Measurements from ENCODE around the gene HNRNPC. TPM values are rescaled to one million over a fixed set of nuclear protein-coding genes. Genes with fewer than 3 reads are reported as not detected.

HNRNPC gene
- total and polyA plus RNA-seq, 2 donors (not counting 1 experiment from before 2014, with no cell fraction given): 543 to 885 TPM

- Histone ChIP-seq H4K20me1 (ENCODE audit: control insufficient read depth, extremely low read depth, insufficient read depth, low read length) (peaks cover 20% of the 10 kb centered on the region), H3K4me2 (ENCODE audit: extremely low read depth, insufficient read depth, low read length) (no peak overlapping the region), H3K27me3 (ENCODE audit: control insufficient read depth, insufficient read depth, low read length) (no peaks in the 10 kb centered on the region), H3K4me1 (ENCODE audit: control insufficient read depth, extremely low read depth, insufficient read depth, low read length) (peaks cover 33% of the 10 kb centered on the region), H3K27ac (ENCODE audit: insufficient read depth, low read length) (no peak overlapping the region), H3K79me2 (ENCODE audit: control insufficient read depth, insufficient read depth, low read length) (peaks cover 93% of the 10 kb centered on the region), H3K9me3 (ENCODE audit: control insufficient read depth, insufficient read depth, low read depth, low read length) (no peaks in the 10 kb centered on the region), H3K4me3 (replicated peaks in 1 of 4; ENCODE audit: control extremely low read depth in 1 of 4, insufficient read depth in 1 of 4, low read depth in 3 of 4, low read length in 4 of 4) (no peak overlapping the region), H3K9ac (ENCODE audit: insufficient read depth, low read length) (no peak overlapping the region), H2AFZ (ENCODE audit: low read length) (no peak overlapping the region), H3K36me3 (ENCODE audit: control insufficient read depth, insufficient read depth, low read length) (peaks cover 13% of the 10 kb centered on the region)
- no peak for TF ChIP-seq EZH2 (IDR thresholded peaks at IDR 0.05; ENCODE audit: low read length, missing control alignments)
- TF ChIP-seq, protein P1, sequence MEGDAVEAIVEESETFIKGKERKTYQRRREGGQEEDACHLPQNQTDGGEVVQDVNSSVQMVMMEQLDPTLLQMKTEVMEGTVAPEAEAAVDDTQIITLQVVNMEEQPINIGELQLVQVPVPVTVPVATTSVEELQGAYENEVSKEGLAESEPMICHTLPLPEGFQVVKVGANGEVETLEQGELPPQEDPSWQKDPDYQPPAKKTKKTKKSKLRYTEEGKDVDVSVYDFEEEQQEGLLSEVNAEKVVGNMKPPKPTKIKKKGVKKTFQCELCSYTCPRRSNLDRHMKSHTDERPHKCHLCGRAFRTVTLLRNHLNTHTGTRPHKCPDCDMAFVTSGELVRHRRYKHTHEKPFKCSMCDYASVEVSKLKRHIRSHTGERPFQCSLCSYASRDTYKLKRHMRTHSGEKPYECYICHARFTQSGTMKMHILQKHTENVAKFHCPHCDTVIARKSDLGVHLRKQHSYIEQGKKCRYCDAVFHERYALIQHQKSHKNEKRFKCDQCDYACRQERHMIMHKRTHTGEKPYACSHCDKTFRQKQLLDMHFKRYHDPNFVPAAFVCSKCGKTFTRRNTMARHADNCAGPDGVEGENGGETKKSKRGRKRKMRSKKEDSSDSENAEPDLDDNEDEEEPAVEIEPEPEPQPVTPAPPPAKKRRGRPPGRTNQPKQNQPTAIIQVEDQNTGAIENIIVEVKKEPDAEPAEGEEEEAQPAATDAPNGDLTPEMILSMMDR (conservative IDR thresholded peaks at IDR 0.05 in 1 of 2, IDR thresholded peaks at IDR 0.05 in 1 of 2; ENCODE audit: low read depth in 1 of 2, low read length in 2 of 2): no peak
- no peak for DNase-seq (ENCODE audit: low read depth in 2 of 2)
Observed at GRCh38 chr14:21261824-21262223, 7.4 kb downstream of the HNRNPC start.

GRCh38 chr14:21258889-21259787 is 10.1 kb downstream of the HNRNPC start:
- Histone ChIP-seq H2AFZ (ENCODE audit: low read length) (no peak overlapping the region), H3K9ac (ENCODE audit: insufficient read depth, low read length) (no peak overlapping the region), H3K36me3 (ENCODE audit: control insufficient read depth, insufficient read depth, low read length) (peaks cover 17% of the 10 kb centered on the region), H3K4me1 (ENCODE audit: control insufficient read depth, extremely low read depth, insufficient read depth, low read length) (peaks cover 29% of the 10 kb centered on the region), H3K9me3 (ENCODE audit: control insufficient read depth, insufficient read depth, low read depth, low read length) (no peaks in the 10 kb centered on the region), H3K27ac (ENCODE audit: insufficient read depth, low read length) (no peak overlapping the region), H3K79me2 (ENCODE audit: control insufficient read depth, insufficient read depth, low read length) (peaks cover 95% of the 10 kb centered on the region), H3K27me3 (ENCODE audit: control insufficient read depth, insufficient read depth, low read length) (no peaks in the 10 kb centered on the region), H3K4me2 (ENCODE audit: extremely low read depth, insufficient read depth, low read length) (no peak overlapping the region), H4K20me1 (ENCODE audit: control insufficient read depth, extremely low read depth, insufficient read depth, low read length) (peaks cover 20% of the 10 kb centered on the region), H3K4me3 (replicated peaks in 1 of 4; ENCODE audit: control extremely low read depth in 1 of 4, insufficient read depth in 1 of 4, low read depth in 3 of 4, low read length in 4 of 4) (no peak overlapping the region)
- DNase-seq (ENCODE audit: low read depth in 2 of 2): no peak
- no peak for TF ChIP-seq EZH2 (IDR thresholded peaks at IDR 0.05; ENCODE audit: low read length, missing control alignments)
- TF ChIP-seq, protein P1 (conservative IDR thresholded peaks at IDR 0.05 in 1 of 2, IDR thresholded peaks at IDR 0.05 in 1 of 2; ENCODE audit: low read depth in 1 of 2, low read length in 2 of 2): no peak

- no peak overlapping the region for H3K27ac ChIP-seq (ENCODE audit: insufficient read depth, low read length)
- H2AFZ ChIP-seq (ENCODE audit: low read length): no peak overlapping the region
- H3K4me1 ChIP-seq (ENCODE audit: control insufficient read depth, extremely low read depth, insufficient read depth, low read length): peaks cover 24% of the 10 kb centered on the region
- H4K20me1 ChIP-seq (ENCODE audit: control insufficient read depth, extremely low read depth, insufficient read depth, low read length): peaks cover 17% of the 10 kb centered on the region
- no peak overlapping the region for H3K4me3 ChIP-seq (replicated peaks in 1 of 4; ENCODE audit: control extremely low read depth in 1 of 4, insufficient read depth in 1 of 4, low read depth in 3 of 4, low read length in 4 of 4)
- H3K9me3 ChIP-seq (ENCODE audit: control insufficient read depth, insufficient read depth, low read depth, low read length): no peaks in the 10 kb centered on the region
- H3K36me3 ChIP-seq (ENCODE audit: control insufficient read depth, insufficient read depth, low read length): peaks cover 13% of the 10 kb centered on the region
- DNase-seq (ENCODE audit: low read depth in 2 of 2): no peak
- peak overlapping the region; percentile 11 for H3K4me2 ChIP-seq (ENCODE audit: extremely low read depth, insufficient read depth, low read length)
- no peak overlapping the region for H3K9ac ChIP-seq (ENCODE audit: insufficient read depth, low read length)
- TF ChIP-seq, protein P1 (conservative IDR thresholded peaks at IDR 0.05 in 1 of 2, IDR thresholded peaks at IDR 0.05 in 1 of 2; ENCODE audit: low read depth in 1 of 2, low read length in 2 of 2): no peak
- no peak for TF ChIP-seq EZH2 (IDR thresholded peaks at IDR 0.05; ENCODE audit: low read length, missing control alignments)
- H3K79me2 ChIP-seq (ENCODE audit: control insufficient read depth, insufficient read depth, low read length): peaks cover 97% of the 10 kb centered on the region
- H3K27me3 ChIP-seq (ENCODE audit: control insufficient read depth, insufficient read depth, low read length): no peaks in the 10 kb centered on the region
Observed at GRCh38 chr14:21258005-21258888, 11.0 kb downstream of the HNRNPC start.

Measured in fibroblast of lung (primary cell).